HG03460 (cell line): Measurements from ENCODE around the gene RYR1.
"Not testable (repeated sequence)": the region's sequence is repeated elsewhere in the genome, so short reads cannot be mapped to it uniquely, and the experiment has no call there.

ENCODE experiments used
- ATAC-seq: cut with Tn5 transposase; IDR thresholded peaks from one replicate; pipeline ENCODE4 v1.9.1; 2021; ENCODE audit not compliant: unreplicated experiment

The RYR1 gene

DNA sequence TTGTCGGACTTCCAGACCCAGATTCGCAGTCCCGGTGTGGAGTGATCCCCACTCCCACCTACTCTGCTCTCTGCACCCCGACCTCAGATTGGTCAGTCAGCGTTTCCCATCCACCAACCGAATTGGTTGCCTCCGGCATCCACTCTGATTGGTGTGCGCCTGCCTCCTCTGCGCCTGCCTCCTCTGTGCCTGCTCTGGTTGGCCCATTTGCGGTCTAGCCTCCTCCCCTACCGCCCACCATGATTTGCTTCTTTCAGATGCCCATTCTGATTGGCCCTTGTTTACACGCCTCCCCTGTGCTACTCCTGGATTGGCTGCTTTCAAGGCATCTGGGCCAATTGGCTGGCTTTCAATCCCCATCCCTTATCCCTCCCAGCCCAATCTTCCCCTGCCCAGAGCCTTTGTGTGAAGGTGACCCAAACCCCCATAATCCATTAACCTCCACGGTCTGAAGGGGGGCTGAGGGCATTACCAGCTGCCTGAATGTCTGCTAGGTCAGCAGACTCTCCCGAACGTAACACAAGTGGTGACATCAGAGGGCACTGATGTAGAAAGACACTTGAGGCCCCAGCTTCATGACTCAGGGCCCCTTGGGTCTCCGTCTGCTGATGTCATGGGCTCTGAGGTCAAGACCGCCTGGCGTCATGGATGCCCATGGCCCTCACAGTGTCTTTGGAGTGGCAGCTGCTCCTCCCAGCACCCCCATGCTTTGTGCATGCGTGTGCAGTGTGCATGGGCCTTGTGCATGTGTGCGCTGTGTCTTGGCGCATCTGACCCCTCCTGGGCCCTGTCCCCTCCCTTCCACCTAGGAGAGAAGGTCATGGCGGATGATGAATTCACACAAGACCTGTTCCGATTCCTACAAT, 103.8 kb downstream of the RYR1 start:
- ATAC-seq, result no peak

DNA sequence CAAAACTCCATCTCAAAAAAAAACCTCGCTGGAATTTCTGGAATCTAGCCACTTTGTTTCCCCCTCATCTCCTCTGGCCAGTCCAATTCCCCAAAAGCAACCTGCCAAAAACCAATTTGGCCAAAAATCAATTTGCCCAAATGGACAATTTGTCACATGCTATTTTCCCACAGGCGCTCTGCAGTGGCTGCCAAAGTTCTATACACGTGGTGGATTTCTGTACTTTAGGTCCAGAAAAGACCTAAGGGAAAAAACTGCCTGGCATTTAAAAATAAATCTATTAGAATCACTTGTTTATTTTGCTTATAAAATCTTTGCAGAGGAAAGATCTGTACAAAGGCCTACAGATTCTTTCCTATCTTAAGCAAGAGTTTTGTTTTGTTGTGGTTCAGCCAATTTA, 104.9 kb downstream of the RYR1 start:
- no peak for ATAC-seq

DNA sequence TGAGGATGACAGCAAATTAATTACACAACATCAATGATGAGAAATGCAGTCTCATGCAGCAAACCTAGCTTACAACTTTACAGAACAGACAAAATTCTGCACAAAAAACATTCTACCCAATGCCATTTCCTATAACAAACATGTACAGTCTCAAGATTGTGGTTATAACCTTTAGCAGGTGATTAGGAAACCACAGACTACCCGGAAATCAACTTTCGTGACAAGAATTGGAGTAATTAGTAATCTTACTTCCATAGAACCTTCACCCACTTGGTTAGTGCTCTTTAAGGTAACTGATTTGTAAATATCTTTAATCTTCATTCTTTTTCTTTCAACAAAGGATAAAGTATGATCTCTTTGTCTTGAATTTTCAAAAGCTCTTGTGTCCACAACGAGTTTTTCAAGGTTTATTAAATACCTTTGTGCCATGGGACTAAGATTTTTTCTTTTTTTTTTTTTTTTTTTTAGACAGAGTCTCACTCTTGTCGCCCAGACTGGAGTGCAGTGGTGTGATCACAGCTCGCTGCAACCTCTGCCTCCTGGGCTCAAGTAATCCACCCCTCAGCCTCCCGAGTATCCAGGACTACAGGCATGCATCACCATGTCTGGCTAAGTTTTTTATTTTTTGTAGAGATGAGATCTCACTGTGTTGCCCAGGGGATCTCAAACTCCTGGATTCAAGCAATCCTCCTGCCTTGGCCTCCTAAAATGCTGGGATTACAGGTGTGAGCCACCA, 105.5 kb downstream of the RYR1 start:
- ATAC-seq, result no peak

DNA sequence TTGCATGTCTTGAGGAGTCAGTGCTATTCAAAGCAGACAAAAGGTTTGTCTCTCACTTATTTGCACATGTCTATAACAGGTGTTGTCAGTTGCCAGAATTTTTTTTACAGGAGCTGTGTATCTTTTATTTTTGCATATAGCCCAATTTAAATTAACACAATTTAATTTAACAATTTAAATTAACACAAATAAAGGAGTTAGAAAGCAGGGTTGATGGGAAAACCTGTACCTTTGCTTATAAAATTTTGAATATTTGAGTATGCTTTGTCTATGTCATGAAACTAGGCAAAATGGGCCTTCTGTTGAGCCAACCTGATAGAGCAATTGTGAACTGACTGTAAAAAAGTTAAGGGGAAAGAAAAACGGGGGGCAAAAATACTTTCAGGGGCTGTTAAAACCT, 106.3 kb downstream of the RYR1 start:
- ATAC-seq, result no peak

GRCh38 chr19:38542040-38542439, 108.5 kb downstream of the RYR1 start:
- ATAC-seq, result no peak

DNA sequence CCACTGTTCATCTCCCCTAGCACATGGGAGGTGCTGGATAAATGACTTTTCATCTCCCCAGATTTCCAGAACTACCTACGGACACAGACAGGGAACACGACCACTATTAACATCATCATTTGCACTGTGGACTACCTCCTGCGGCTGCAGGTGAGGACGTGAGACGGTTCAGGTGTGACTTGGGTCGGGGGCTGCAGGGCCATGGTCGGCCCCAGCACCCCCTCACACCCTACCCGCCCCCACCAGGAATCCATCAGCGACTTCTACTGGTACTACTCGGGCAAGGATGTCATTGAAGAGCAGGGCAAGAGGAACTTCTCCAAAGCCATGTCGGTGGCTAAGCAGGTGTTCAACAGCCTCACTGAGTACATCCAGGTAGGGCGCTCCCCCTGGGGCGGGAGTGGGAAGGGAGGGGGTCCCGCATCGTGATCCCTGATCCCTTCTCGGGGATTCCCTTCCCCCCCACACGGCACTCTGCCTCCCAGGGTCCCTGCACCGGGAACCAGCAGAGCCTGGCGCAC, 109.9 kb downstream of the RYR1 start:
- no peak for ATAC-seq

GRCh38 chr19:38543807-38544568, 110.5 kb downstream of the RYR1 start:
- no peak for ATAC-seq

DNA sequence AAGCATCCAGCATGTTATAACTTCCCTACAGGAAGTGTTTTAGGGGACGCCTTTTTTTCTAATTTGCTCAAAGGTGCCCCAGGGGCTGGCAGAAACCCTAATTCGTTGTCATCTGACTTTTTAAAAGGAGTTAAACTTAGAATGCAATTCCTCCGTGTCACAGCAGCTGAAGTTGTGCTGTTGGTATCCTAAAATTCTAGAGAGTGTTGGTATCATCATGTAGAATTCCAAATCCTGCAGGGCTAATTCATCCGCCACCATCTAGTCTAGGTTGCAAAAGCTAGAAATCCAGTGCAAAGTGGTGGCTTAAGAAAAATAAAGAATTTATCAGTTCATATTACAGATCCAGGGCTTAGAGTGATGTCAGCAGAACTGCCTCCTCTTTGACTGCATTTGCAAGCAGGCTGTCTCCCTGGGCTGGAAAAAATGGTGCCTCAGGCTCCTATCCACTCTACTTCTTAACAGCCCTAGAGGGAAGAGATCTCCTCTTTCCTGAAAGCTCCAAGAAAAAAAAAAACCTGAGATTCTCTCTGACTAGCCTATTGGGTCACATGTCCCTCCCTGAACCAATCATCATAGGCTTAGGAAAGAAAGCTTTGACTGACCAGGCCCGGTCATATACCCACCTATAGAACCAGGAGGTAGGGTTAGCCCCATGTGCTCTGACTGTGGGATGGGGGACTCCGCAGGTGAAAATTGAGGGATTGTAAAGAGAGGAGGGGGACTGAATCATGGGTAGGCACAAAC, 111.3 kb downstream of the RYR1 start:
- no peak for ATAC-seq

DNA sequence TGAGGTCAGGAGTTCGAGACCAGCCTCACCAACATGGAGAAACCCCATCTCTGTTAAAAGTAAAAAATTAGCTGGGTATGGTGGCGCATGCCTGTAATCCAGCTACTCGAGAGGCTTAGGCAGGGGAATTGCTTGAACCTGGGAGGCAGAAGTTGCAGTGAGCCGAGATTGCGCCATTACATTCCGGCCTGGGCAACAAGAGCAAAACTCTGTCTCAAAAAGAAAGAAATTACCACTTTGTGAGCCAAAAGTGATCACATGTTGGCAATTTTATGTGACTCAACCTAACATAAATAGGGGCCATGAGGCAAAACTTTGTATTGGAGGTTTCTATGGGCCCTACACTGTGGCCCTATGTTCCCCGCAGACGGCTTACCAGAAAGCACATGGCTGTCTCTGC, 112.1 kb downstream of the RYR1 start:
- no peak for ATAC-seq

DNA sequence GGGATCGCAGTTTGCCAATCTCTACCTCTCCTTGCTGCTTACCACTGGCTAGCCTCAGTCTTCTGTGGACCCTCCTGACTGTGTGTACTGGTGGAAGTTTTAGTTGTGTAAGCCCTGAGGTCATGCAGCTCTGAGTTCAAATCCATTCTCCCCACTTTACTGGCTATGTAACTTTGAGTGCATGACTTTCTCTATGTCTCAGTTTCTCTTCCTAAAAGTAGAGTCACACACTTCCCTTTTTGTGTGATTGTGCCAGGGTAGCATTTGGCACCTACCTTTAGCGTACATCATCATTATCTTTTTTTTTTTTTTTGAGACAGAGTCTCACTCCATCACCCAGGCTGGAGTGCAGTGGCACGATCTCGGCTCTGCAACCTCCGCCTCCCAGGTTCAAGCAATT, 113.9 kb downstream of the RYR1 start:
- no peak for ATAC-seq

DNA sequence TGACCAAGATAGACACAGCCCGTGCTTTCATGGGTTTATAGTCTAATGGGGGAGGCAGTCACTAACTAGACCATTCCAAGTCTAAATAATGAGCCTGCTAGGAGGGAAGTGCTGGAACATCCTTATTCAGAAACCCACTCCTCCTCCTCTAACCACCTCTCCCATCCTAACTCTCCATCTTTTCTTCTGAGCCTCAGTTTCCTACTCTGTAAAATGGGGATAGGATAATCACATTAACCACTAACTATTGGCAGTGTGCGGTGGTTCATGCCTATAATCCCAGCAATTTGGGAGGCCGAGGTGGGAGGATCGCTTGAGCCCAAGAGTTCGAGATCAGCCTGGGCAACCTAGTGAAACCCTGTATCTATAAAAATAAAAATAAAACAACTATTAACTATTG, 115.6 kb downstream of the RYR1 start:
- no peak for ATAC-seq

DNA sequence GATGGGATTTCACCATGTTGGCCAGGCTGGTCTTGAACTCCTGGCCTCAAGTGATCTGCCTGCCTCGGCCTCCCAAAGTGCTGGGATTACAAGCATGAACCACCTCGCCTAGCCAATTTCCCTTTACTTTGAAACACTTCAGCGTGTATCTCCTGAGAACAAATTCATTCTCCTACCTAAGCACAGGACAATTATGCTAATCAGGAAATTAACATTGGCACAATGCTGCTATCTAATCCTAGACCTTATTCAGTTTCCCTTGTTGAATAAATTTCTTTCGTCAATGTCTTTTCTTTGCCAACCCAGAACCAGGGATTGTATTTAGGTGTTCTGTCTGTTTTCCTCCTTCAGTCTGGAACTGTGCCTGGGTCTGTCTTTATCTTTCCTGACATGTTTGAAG, 116.5 kb downstream of the RYR1 start:
- ATAC-seq, result no peak

DNA sequence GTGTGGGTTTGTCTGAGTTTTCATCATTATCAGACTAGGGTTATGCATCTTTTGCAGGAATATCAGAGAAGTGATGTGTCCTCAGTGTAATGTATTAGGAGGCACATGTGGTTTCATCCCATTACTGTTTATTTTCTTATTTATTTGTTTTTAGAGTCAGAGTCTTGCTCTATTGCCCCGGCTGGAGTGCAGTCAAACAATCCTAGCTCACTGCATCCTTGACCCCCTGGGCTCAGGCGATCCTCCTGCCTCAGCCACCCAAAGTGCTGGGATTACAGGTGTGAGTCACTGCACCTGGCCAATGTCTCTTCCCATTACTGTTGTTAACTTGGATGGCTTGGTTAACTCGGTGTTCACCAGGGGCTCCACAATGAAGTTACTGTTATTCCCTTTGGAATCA, 116.9 kb downstream of the RYR1 start:
- ATAC-seq, result no peak

DNA sequence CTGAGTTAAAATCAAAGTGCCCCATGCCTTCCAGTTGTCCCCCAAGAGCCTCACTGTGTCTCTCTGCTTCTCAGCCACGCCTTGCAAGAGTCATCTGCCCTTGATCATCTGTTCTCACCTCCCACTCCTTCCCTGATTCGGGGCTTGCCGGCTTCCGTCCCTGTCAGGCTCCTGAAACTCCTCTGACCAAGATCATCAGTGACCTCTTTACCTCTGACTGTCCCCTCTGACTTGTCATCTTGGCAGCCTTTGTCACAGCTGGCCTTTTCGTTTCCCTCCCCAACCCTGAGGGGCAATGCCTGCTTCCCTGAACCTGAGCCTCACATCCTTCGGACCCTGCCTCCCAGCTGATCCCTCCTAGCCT, 117.9 kb downstream of the RYR1 start:
- no peak for ATAC-seq

DNA sequence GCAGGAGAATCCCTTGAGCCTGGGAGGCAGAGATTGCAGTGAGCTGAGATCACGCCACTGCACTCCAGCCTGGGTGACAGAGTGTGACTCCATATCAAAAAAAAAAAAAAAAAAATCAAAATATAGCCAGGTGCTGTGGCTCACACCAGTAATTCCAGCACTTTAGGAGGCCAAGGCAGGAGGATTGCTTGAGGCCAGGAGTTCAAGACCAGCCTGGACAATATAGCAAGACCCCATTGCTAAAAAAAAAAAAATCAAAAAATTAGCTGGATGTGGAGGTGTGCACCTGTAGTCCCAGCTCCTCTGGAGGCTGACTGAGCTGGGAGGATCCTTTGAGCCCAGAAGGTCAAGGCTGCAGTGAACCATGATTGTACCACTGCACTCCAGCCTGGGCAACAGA, 119.7 kb downstream of the RYR1 start:
- not testable (repeated sequence) for ATAC-seq

DNA sequence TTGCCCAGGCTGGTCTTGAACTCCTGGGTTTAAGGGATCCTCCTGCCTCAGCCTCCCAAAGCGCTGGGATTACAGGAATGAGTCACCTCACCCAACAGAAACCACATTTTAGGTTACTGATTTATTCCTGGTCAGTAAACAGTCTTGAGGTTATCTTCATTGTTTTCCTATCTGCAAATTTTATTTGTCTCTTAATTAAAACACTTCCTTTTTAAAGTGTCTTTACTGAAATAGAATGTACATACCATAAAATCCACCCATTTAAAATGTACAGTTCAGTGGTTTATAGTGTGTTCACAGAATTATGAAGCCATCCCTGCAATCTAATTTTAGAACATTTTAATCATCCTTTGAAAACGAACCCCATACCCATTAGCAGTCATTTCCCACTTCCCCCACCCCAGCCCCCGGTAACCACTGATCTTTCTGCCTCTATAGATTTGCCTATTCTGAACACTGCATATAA, 121.2 kb downstream of the RYR1 start:
- ATAC-seq, result no peak

- ATAC-seq, result no peak
These were observed 121.7 kb downstream of the RYR1 start for GRCh38 chr19:38555200-38555599.

- no peak for ATAC-seq
These were observed 123.2 kb downstream of the RYR1 start for GRCh38 chr19:38556521-38557174.

GRCh38 chr19:38557205-38557799, 123.8 kb downstream of the RYR1 start:
- ATAC-seq, result peak; percentile 40

DNA sequence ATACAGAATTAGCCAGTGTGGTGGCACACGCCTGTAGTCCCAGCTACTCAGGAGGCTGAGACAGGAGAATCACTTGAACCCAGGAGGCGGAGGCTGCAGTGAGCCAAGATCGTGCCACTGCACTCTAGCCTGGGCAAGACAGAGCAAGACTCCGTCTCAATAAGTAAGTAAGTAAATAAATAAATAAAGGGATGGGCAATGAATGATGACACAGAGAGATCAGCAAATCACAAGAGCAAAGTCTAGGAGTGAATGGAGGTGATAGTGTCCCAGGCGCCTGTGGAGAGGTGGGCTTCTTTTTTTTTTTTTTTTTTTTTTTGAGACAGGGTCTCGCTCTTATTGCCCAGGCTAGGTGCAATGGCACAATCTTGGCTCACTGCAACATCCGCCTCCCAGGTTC, 125.4 kb downstream of the RYR1 start:
- ATAC-seq, result not testable (repeated sequence)
